ENCODE results near the gene ENOSF1. TPM values are rescaled to one million over a fixed set of nuclear protein-coding genes. Genes with fewer than 3 reads are reported as not detected.
A peak's percentile ranks its signal among the peaks of the same experiment; 100 is the strongest.

The ENOSF1 gene
- total and polyA plus RNA-seq, 2 of the 13 experiments (the other 11 are each of a cell fraction or from before 2014, with no cell fraction given): 37.6 to 40.1 TPM

GRCh38 chr18:712401-713134 lies at the start of gene ENOSF1 (continued):
- TF ChIP-seq ZNF275 (CRISPR knock-in tag; IDR thresholded peaks at IDR 0.05; ENCODE audit: borderline replicate concordance) (no peak), SMAD1 (CRISPR knock-in tag; IDR thresholded peaks at IDR 0.05; ENCODE audit: borderline replicate concordance, low read depth) (no peak), SRY (CRISPR knock-in tag; IDR thresholded peaks at IDR 0.05) (peak; percentile 69), ZNF782 (CRISPR knock-in tag; IDR thresholded peaks at IDR 0.05; ENCODE audit: borderline replicate concordance) (0 out of 2 replicates have a peak, but pooled peaks have one; percentile 46), ZIK1 (CRISPR knock-in tag; IDR thresholded peaks at IDR 0.05; ENCODE audit: borderline replicate concordance, low read depth) (no peak), BRF2 (CRISPR knock-in tag; IDR thresholded peaks at IDR 0.05) (no peak), ZNF563 (CRISPR knock-in tag; IDR thresholded peaks at IDR 0.05) (peak; percentile 98), ZNF724P (CRISPR knock-in tag; IDR thresholded peaks at IDR 0.05; ENCODE audit: borderline replicate concordance) (peak; percentile 65; the same call in 1 of the 2 replicates), NR1H2 (CRISPR knock-in tag; IDR thresholded peaks at IDR 0.05; ENCODE audit: borderline replicate concordance, low read depth) (peak; percentile 93), ATF3 (CRISPR knock-in tag; IDR thresholded peaks at IDR 0.05) (peak; percentile 9; the same call in 1 of the 2 replicates), TBX2 (CRISPR knock-in tag; IDR thresholded peaks at IDR 0.05; ENCODE audit: borderline replicate concordance) (peak; percentile 40; the same call in 1 of the 2 replicates), HIC2 (CRISPR knock-in tag; IDR thresholded peaks at IDR 0.05; ENCODE audit: low read depth) (no peak; the same call in 1 of the 2 replicates), GABPB1 (CRISPR knock-in tag; IDR thresholded peaks at IDR 0.05) (peak; percentile 68), ZNF580 (CRISPR knock-in tag; IDR thresholded peaks at IDR 0.05; ENCODE audit: borderline replicate concordance, low read depth) (no peak; the same call in 1 of the 2 replicates), PITX1 (CRISPR knock-in tag; IDR thresholded peaks at IDR 0.05) (peak; percentile 5; the same call in 1 of the 2 replicates), ATF1 (CRISPR knock-in tag; IDR thresholded peaks at IDR 0.05) (no peak), ZNF430 (CRISPR knock-in tag; IDR thresholded peaks at IDR 0.05) (peak; percentile 95; the same call in 1 of the 2 replicates), ATF6 (CRISPR knock-in tag; conservative IDR thresholded peaks at IDR 0.05) (no peak), RXRB (CRISPR knock-in tag; IDR thresholded peaks at IDR 0.05; ENCODE audit: borderline replicate concordance) (peak; percentile 68; the same call in 1 of the 2 replicates)

Data from HepG2 (cell line).